ENCODE measurements around the gene MEG3. TPM values are rescaled to one million over a fixed set of nuclear protein-coding genes. Genes with fewer than 3 reads are reported as not detected.

The MEG3 gene
- total RNA-seq, 1 experiment from 2014 or later, result 62.4 TPM

DNA sequence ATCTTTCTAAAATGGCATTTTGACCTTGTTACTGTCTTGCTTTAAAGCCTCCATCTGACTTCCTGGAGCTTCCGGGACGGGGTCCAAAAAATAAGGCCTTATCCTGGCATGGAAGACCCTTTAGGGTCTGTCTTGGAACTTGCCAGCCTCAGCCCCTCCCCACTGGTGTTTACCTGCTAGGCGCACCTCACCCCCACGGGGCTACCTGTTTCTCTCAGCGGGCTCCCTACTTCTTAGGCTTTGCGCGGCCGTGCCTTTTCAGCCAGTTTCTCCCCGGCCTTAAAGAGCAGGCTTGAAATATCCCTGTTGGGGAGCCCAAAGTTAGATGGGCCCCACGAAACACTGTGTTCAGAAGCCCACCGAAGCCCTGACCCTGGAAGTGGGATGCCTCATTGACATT is 72.5 kb downstream of the MEG3 start:
- Histone ChIP-seq H3K36me3 (ENCODE audit: control insufficient read depth, insufficient read depth, low read length) (no peaks in the 10 kb centered on the region), H3K4me3 (ENCODE audit: low read depth in 2 of 2, low read length in 2 of 2) (no peak overlapping the region), H3K27me3 (ENCODE audit: control insufficient read depth, insufficient read depth, low read length) (no peaks in the 10 kb centered on the region), H3K9me3 (ENCODE audit: control insufficient read depth, insufficient read depth, low read depth, low read length) (no peaks in the 10 kb centered on the region), H3K27ac (ENCODE audit: low read length) (no peak overlapping the region), H3K4me1 (ENCODE audit: control insufficient read depth, insufficient read depth, low read length) (no peaks in the 10 kb centered on the region)
- TF ChIP-seq SIN3A (IDR thresholded peaks at IDR 0.05; ENCODE audit: borderline replicate concordance, insufficient read depth, low read depth, low read length) (no peak), POLR2AphosphoS5 (IDR thresholded peaks at IDR 0.05; ENCODE audit: low read depth, low read length) (no peak), TCF7L2 (IDR thresholded peaks at IDR 0.05; ENCODE audit: low read depth, low read length) (no peak)
- TF ChIP-seq, protein P1, sequence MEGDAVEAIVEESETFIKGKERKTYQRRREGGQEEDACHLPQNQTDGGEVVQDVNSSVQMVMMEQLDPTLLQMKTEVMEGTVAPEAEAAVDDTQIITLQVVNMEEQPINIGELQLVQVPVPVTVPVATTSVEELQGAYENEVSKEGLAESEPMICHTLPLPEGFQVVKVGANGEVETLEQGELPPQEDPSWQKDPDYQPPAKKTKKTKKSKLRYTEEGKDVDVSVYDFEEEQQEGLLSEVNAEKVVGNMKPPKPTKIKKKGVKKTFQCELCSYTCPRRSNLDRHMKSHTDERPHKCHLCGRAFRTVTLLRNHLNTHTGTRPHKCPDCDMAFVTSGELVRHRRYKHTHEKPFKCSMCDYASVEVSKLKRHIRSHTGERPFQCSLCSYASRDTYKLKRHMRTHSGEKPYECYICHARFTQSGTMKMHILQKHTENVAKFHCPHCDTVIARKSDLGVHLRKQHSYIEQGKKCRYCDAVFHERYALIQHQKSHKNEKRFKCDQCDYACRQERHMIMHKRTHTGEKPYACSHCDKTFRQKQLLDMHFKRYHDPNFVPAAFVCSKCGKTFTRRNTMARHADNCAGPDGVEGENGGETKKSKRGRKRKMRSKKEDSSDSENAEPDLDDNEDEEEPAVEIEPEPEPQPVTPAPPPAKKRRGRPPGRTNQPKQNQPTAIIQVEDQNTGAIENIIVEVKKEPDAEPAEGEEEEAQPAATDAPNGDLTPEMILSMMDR (IDR thresholded peaks at IDR 0.05), result no peak
- TF ChIP-seq, protein P2, sequence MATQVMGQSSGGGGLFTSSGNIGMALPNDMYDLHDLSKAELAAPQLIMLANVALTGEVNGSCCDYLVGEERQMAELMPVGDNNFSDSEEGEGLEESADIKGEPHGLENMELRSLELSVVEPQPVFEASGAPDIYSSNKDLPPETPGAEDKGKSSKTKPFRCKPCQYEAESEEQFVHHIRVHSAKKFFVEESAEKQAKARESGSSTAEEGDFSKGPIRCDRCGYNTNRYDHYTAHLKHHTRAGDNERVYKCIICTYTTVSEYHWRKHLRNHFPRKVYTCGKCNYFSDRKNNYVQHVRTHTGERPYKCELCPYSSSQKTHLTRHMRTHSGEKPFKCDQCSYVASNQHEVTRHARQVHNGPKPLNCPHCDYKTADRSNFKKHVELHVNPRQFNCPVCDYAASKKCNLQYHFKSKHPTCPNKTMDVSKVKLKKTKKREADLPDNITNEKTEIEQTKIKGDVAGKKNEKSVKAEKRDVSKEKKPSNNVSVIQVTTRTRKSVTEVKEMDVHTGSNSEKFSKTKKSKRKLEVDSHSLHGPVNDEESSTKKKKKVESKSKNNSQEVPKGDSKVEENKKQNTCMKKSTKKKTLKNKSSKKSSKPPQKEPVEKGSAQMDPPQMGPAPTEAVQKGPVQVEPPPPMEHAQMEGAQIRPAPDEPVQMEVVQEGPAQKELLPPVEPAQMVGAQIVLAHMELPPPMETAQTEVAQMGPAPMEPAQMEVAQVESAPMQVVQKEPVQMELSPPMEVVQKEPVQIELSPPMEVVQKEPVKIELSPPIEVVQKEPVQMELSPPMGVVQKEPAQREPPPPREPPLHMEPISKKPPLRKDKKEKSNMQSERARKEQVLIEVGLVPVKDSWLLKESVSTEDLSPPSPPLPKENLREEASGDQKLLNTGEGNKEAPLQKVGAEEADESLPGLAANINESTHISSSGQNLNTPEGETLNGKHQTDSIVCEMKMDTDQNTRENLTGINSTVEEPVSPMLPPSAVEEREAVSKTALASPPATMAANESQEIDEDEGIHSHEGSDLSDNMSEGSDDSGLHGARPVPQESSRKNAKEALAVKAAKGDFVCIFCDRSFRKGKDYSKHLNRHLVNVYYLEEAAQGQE (IDR thresholded peaks at IDR 0.05; ENCODE audit: insufficient read depth in 1 of 2, low read depth in 2 of 2, low read length in 1 of 2), result no peak
- no TSS peak for BruUV-seq (replicated peaks)
- POLR2A ChIA-PET, result no interaction called here
- CTCF ChIA-PET, result no interaction called here
- no peak for DNase-seq (ENCODE audit: low read depth, low spot score)
- no peak for ATAC-seq
- intact Hi-C loops (cut with micrococcal nuclease; ENCODE audit: unreplicated experiment), result no loop called here
- in situ Hi-C loops (cut with HindIII; ENCODE audit: low pct_unique_long_range_greater_than_20kb, low sequenced_read_pairs), result no loop called here

DNA sequence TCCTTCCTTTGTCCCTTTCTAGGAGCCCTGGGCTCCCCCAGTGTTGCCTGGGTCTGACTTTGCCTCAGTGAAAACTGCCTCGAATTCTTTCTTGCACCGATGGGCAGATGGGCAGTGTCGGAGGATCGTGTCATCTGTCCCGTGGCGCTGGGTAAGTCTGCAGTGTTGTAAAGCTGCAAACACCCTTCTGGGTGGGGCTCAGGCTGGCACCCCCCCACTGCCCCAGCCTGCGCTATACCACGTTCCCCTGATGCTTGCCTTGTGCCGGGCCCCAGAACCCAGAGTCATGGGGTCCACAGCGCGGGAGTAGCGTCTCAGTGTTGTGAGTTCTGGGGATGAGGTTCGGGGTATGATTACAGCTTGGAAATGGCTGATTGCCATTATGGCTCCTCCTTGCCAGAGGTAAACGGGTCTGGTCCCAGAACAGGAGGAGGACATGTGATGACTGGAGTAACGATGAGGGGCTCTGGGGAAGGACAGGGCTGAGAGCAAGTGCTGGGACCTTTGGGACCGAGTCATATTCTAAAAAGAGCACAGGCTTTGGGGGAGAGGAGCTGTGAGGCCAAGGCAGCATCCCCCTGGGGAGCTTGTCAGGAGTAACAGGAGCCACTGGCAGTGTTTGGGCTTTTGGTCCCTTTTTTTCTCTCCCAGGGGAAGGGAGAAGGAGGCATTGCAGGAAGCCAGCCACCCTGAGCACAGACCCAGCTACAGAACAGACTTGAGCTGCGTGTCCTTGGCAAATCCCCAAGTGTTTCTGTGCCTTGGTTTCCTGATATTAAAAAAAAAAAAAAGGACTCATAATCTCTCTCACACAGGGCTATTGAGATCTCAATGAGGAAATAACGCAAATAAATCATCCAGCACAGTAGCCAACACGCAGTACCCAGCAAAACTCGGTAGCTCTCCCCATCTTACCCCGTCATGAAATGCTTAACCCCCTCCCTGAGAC is 73.3 kb downstream of the MEG3 start:
- no peak overlapping the region for H3K27ac ChIP-seq (ENCODE audit: low read length)

More for the DNA sequence above, 73.3 kb downstream of the MEG3 start:
- intact Hi-C loops (cut with micrococcal nuclease; ENCODE audit: unreplicated experiment) (no loop called here), in situ Hi-C loops (cut with HindIII; ENCODE audit: low pct_unique_long_range_greater_than_20kb, low sequenced_read_pairs) (no loop called here)
- CTCF ChIA-PET, result interaction anchor here (0.7 kb wide), 1 partner anchor 177 kb away, joined by 6 read pairs; no protein-coding TSS in a partner anchor
- H3K4me1 ChIP-seq (ENCODE audit: control insufficient read depth, insufficient read depth, low read length), result no peaks in the 10 kb centered on the region
- H3K27me3 ChIP-seq (ENCODE audit: control insufficient read depth, insufficient read depth, low read length), result no peaks in the 10 kb centered on the region
- no peak for TF ChIP-seq TCF7L2 (IDR thresholded peaks at IDR 0.05; ENCODE audit: low read depth, low read length)
- TF ChIP-seq, protein P2 (IDR thresholded peaks at IDR 0.05; ENCODE audit: insufficient read depth in 1 of 2, low read depth in 2 of 2, low read length in 1 of 2), result no peak
- TF ChIP-seq, protein P1 (IDR thresholded peaks at IDR 0.05), result no peak
- TF ChIP-seq POLR2AphosphoS5 (IDR thresholded peaks at IDR 0.05; ENCODE audit: low read depth, low read length), result no peak
- TF ChIP-seq SIN3A (IDR thresholded peaks at IDR 0.05; ENCODE audit: borderline replicate concordance, insufficient read depth, low read depth, low read length), result no peak
- DNase-seq (ENCODE audit: low read depth, low spot score) (no peak), ATAC-seq (no peak)
- no peaks in the 10 kb centered on the region for H3K9me3 ChIP-seq (ENCODE audit: control insufficient read depth, insufficient read depth, low read depth, low read length)
- H3K36me3 ChIP-seq (ENCODE audit: control insufficient read depth, insufficient read depth, low read length), result no peaks in the 10 kb centered on the region
- no peak overlapping the region for H3K4me3 ChIP-seq (ENCODE audit: low read depth in 2 of 2, low read length in 2 of 2)
- POLR2A ChIA-PET, result no interaction called here
- BruUV-seq (replicated peaks), result no TSS peak

All from Panc1 (cell line).